Activated CD8-positive, alpha-beta T cell treated with anti-CD3 and anti-CD28 coated beads for 36 hours (primary cell): ENCODE results near the gene SULT1C3. TPM values are rescaled to one million over a fixed set of nuclear protein-coding genes. Genes with fewer than 3 reads are reported as not detected.

Source experiments
- ATAC-seq: fragments of 200-7000 bp; cut with Tn5 transposase; one replicate; pipeline ENCODE4 v1.10.0; 2021; ENCODE audit warnings: mild to moderate bottlenecking, moderate library complexity
- CTCF ChIA-PET: fragments of 350-600 bp; sonication (Branson Sonifier 250); formaldehyde crosslinking; loops from one replicate; lab custom pipeline; 2021; ENCODE audit warnings: antibody characterized with exemption; lab: Charles Lee
- POLR2A ChIA-PET: fragments of 350-600 bp; sonication (Branson Sonifier 250); formaldehyde crosslinking; loops from one replicate; lab custom pipeline; 2021; ENCODE audit warnings: antibody characterized with exemption; lab: Charles Lee
- DNase-seq: peaks from one replicate; pipeline ENCODE4 v3.0.0-alpha.2; 2020
- H3K27ac Mint-ChIP-seq: one replicate; pipeline ENCODE4 v1.8.0; 2021; ENCODE audit warnings: mild to moderate bottlenecking, mixed read lengths
- H3K27me3 Mint-ChIP-seq: one replicate; pipeline ENCODE4 v1.8.0; 2021; ENCODE audit warnings: mixed read lengths
- H3K36me3 Mint-ChIP-seq: one replicate; pipeline ENCODE4 v1.8.0; 2021; ENCODE audit warnings: low read depth, mixed read lengths
- H3K4me1 Mint-ChIP-seq: one replicate; pipeline ENCODE4 v1.8.0; 2021; ENCODE audit warnings: low read depth, mixed read lengths
- H3K4me3 Mint-ChIP-seq: one replicate; pipeline ENCODE4 v1.8.0; 2021; ENCODE audit warnings: mild to moderate bottlenecking, moderate library complexity, mixed read lengths
- H3K9me3 Mint-ChIP-seq: one replicate; pipeline ENCODE4 v1.8.0; 2021; ENCODE audit warnings: mixed read lengths
- intact Hi-C: fragments of 100-400 bp; cut with micrococcal nuclease; formaldehyde crosslinking; loops from one replicate; pipeline ENCODE4 v1.10.0; 2022
- total RNA-seq, 2 experiments: library from RNA; stranded (reverse); gene quantifications; one replicate each; pipeline ENCODE4 v1.2.3, GENCODE V29; 2021
- TF ChIP-seq, protein P1 (sequence below): fragments of 200-600 bp; IDR thresholded peaks from one replicate; pipeline ENCODE4 v1.8.0; 2022; ENCODE audit warnings: antibody characterized with exemption, mild to moderate bottlenecking

The SULT1C3 gene
- total RNA-seq, 2 experiments from 2014 or later, result not detected

DNA sequence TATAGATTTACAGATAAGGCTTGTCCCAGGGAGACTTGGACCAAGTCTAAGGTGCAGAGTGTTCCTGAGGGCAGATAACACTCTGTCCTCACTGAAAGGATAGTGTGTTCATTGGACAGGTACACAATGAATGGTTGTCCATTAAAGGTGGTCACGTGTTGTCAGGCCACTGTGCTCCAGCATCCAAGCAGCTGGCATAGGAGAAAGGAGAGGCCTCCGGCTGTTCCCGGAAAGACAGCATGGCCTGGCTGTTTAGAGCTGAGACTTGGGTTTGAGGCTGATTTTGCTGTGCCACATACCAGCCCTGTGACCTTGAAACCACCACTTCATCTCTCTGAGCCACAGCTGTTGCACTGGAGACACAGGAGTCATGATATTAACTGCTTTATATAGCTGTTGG lies 19.6 kb upstream of the SULT1C3 start:
- H3K9me3 Mint-ChIP-seq, result peaks cover 15% of the 10 kb centered on the region
- H3K4me3 Mint-ChIP-seq, result no peak overlapping the region
- DNase-seq, result no peak
- intact Hi-C loops, result no loop called here
- ChIA-PET POLR2A (no interaction called here), CTCF (no interaction called here)
- TF ChIP-seq, protein P1, sequence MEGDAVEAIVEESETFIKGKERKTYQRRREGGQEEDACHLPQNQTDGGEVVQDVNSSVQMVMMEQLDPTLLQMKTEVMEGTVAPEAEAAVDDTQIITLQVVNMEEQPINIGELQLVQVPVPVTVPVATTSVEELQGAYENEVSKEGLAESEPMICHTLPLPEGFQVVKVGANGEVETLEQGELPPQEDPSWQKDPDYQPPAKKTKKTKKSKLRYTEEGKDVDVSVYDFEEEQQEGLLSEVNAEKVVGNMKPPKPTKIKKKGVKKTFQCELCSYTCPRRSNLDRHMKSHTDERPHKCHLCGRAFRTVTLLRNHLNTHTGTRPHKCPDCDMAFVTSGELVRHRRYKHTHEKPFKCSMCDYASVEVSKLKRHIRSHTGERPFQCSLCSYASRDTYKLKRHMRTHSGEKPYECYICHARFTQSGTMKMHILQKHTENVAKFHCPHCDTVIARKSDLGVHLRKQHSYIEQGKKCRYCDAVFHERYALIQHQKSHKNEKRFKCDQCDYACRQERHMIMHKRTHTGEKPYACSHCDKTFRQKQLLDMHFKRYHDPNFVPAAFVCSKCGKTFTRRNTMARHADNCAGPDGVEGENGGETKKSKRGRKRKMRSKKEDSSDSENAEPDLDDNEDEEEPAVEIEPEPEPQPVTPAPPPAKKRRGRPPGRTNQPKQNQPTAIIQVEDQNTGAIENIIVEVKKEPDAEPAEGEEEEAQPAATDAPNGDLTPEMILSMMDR, result no peak
- H3K27me3 Mint-ChIP-seq, result no peaks in the 10 kb centered on the region
- H3K4me1 Mint-ChIP-seq, result no peaks in the 10 kb centered on the region
- H3K27ac Mint-ChIP-seq, result no peak overlapping the region
- ATAC-seq, result no peak
- peaks cover 2% of the 10 kb centered on the region for H3K36me3 Mint-ChIP-seq

DNA sequence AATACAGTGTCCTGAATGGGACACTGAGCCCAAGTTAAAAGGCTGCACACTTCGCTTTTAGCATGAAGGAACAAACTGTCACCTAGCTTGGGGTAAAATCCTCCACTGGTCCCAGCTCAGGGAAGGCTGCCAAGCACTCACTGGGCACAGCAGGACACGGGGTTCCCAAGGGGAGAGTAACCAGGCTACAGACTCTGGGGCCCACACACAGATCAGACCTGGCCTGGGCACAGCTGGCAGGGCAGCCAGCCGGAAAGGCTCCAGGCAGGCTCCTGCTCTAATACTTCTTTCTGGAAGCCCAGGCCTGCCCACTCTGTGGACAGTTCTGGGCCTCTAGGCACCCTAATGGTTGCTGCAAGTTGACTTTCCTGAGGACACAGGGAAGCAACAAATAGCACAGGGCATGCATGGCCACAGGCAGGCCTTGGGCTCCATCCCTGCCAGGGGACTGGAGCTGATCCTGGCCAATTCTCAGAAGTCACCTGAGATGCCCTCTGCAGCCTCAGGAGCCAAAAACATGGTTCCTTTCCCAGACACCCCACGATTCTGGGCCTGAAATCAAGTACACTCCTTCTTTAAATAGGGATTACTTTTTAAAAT lies 18.7 kb upstream of the SULT1C3 start:
- POLR2A ChIA-PET, result no interaction called here

DNA sequence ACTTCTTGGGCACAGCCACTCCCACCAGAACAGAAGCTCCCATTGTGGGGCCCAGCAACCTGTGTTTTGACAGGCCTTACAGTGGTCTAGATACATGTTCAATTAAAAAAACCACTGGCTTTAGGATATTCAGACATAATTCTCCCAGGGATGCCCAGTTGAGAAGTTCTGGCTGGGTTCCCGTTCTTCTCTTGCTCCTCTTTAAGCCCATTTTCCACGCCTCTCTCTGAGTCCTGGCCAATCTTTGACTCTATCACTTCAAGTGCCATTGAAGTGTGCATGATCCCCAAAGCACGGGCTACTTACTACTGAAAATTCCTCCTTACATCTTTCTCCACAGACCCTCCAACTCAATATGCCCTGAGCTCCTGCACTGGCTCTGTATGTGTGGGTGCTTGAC lies 17.5 kb upstream of the SULT1C3 start:
- H3K4me1 Mint-ChIP-seq, result no peaks in the 10 kb centered on the region
- TF ChIP-seq, protein P1, result no peak
- H3K27ac Mint-ChIP-seq, result no peak overlapping the region
- peaks cover 2% of the 10 kb centered on the region for H3K36me3 Mint-ChIP-seq
- peaks cover 4% of the 10 kb centered on the region for H3K27me3 Mint-ChIP-seq
- intact Hi-C loops, result no loop called here
- CTCF ChIA-PET, result no interaction called here
- DNase-seq (no peak), ATAC-seq (no peak)
- H3K4me3 Mint-ChIP-seq, result no peak overlapping the region
- H3K9me3 Mint-ChIP-seq, result peaks cover 17% of the 10 kb centered on the region
- POLR2A ChIA-PET, result no interaction called here

More for the DNA sequence above, 18.7 kb upstream of the SULT1C3 start:
- no peak overlapping the region for H3K4me3 Mint-ChIP-seq
- TF ChIP-seq, protein P1, result no peak
- CTCF ChIA-PET, result no interaction called here
- intact Hi-C loops, result no loop called here
- no peak overlapping the region for H3K27ac Mint-ChIP-seq
- peaks cover 17% of the 10 kb centered on the region for H3K9me3 Mint-ChIP-seq
- no peak for ATAC-seq
- no peak for DNase-seq
- H3K27me3 Mint-ChIP-seq, result peaks cover 2% of the 10 kb centered on the region
- no peaks in the 10 kb centered on the region for H3K4me1 Mint-ChIP-seq
- peaks cover 2% of the 10 kb centered on the region for H3K36me3 Mint-ChIP-seq

DNA sequence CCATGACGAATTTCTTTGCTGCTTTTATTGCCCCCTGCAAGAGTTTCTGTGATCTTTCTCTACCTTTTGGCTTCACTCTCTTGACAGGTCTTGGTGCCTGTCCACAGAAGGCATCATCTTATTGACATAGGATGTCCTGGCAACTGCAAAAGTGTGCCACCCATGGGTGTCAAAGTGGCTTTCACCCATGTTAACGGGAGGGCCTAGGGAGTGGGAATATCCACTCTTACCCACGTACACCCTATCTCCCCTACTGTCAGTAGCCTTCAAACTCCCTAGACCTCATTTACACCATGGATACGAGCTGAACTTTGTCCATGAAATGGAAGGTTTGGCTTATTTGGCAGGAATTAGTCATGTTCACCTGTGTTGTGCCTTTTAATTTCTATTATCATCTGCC lies 16.2 kb upstream of the SULT1C3 start:
- no peaks in the 10 kb centered on the region for H3K4me1 Mint-ChIP-seq
- DNase-seq, result no peak
- TF ChIP-seq, protein P1, result no peak
- ChIA-PET CTCF (no interaction called here), POLR2A (no interaction called here)
- H3K27me3 Mint-ChIP-seq, result peaks cover 4% of the 10 kb centered on the region
- no peak overlapping the region for H3K4me3 Mint-ChIP-seq
- intact Hi-C loops, result no loop called here
- no peak for ATAC-seq
- H3K27ac Mint-ChIP-seq, result no peak overlapping the region
- peaks cover 17% of the 10 kb centered on the region for H3K9me3 Mint-ChIP-seq
- peaks cover 2% of the 10 kb centered on the region for H3K36me3 Mint-ChIP-seq

DNA sequence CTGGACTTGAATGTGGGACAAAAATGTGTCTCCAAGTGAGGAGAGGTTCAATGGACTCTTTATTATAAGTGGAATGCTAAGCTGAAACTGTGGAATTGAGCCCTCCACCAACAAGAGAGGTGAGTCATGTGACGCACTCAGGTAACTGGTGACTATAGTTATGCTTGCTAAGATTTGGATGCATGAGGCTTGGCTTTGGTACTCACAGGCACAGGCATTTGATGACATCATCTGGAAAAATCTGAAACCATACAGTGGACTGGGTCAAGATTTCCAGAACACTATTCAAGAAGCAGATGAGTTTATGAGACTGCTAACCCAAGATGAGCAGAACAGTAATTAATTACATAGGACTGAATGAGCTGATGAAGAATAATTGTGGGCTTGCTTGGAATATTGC lies 15.7 kb upstream of the SULT1C3 start:
- ATAC-seq, result no peak
- Mint-ChIP-seq H3K4me3 (no peak overlapping the region), H3K27me3 (peaks cover 4% of the 10 kb centered on the region), H3K36me3 (peaks cover 2% of the 10 kb centered on the region), H3K4me1 (no peaks in the 10 kb centered on the region), H3K27ac (no peak overlapping the region), H3K9me3 (peaks cover 17% of the 10 kb centered on the region)
- intact Hi-C loops, result no loop called here
- CTCF ChIA-PET, result no interaction called here
- no peak for DNase-seq
- POLR2A ChIA-PET, result no interaction called here
- TF ChIP-seq, protein P1, result no peak
